GM18867 (cell line): ENCODE measurements around the gene NCS1.

ENCODE experiments used
- ATAC-seq: cut with Tn5 transposase; IDR thresholded peaks from one replicate; pipeline ENCODE4 v1.9.1; 2021; ENCODE audit warnings: mild to moderate bottlenecking, moderate library complexity; ENCODE audit not compliant: unreplicated experiment

Gene NCS1

DNA sequence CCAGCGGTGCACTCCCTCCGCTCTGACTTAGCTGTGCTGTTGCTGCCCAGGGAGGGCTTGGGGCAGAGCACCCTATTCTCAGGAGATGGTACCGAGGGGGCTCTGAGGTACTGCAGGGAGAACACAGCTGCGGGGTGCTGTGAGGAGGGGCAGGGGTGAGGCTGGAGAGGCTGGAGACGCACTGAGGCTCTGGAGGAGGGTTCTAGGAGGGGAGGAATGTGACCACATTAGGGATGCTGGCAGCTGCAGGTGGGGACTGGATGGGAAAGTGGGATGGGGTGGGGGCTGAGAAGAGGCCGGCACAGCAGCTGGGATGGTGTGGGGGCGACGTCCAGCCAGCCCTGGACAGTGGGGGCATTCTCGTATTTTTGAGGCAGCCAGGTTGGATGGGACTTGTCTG lies 20.9 kb downstream of the NCS1 start:
- ATAC-seq: no peak

DNA sequence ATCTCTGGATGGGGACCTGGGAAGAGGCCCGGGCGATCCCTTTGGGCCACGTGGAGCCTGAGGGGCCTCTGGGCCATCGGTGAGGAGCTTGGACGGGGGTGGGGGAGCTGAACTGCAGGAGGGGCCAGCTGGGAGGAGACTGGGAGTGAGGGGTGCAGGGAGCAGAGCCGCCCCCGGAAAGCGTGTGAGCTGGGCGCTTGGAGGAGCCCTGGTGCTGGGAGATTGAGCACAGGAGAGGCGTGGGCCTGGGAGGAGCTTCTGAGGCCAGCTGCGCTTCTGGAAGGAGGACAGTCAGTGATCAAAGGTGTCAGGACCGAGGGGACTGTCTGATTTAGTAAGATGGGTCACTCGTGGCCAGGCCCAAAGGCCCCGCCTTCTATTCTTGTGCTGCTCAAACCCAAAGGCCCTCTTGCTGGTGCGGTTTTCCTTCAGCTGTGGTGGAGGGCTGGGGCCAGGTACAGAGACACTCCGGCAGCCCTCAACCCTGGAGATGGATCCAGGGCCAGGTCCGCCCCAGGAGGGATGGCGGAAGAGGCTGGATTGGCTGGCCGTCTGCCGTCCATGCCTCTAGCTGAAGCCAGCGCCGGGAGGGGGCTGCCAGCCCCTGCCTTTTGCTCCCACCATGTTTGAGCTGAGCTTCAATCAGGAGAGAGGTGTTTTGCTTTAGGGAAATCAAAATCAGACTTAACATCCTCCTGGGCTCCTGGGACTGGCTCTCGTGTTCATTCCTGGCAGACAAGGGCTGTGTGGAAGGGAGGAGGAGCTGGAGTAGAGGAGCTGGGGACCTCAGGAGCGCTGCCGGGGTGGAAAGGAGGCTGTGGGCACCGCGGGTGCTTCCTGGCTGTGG lies 21.6 kb downstream of the NCS1 start:
- no peak for ATAC-seq

DNA sequence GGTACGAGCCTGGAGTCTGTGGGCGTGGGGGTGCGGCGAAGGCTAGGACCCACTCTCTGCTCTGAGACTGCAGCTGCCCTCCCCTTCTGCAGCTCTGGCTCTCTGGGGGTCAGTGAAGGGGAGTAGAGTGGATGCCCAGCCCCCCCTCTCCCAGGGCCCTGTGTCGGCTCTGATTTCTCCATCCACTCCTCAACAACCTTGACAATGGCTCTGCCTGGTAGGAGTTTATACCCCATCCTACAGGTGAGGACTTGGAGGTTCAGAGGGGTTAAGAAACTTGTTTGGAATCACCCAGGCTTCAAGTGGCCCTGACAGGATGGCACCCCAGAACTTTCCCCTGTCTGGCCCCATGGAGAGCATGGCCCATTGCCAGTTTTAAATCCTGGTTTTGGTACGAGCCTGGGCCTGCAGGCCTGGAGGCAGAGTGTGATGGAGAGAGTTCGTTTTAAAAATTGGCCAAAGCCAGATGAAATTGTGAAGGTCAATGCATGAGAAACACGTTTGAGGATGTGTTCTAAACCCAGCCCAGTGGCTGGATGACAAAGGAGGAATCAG lies 22.3 kb downstream of the NCS1 start:
- ATAC-seq: no peak

DNA sequence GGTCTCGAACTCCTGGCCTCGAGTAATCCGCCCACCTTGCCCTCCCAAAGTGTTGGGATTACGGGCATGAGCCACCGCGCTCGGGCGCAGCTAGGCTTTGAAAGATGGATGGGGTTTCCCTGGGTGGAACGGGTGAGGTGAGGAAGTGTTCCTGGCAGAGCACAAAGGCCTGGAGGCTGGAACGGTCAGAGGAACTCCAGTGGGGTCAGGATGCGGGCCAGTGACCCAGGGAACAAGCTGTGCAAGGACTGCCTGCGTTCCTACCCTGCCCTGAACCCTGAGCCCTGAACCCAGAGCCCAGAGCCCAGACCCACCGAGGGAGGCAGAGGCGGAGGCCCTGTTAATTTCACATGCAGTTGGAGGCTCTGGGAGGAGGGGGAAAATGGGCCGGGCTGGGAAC lies 23.4 kb downstream of the NCS1 start:
- no peak for ATAC-seq

DNA sequence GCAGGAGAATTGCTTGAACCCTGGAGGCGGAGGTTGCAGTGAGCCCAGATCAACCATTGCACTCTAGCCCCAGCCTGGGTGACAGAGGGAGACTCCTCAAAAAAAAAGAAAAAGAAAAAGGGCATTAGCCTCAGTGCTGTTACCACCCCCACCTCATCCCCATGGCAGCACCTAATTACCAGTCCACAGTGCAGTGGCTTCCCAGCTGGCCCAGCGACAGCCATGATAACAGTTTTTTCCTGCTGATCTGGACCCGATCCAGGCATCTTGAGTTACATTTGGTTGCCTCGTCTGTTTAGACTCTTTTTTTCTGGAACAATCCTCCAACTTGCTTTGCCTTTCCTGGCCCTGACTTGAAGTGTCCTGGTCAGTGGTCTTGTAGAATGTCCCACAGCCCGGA lies 24.4 kb downstream of the NCS1 start:
- no peak for ATAC-seq

DNA sequence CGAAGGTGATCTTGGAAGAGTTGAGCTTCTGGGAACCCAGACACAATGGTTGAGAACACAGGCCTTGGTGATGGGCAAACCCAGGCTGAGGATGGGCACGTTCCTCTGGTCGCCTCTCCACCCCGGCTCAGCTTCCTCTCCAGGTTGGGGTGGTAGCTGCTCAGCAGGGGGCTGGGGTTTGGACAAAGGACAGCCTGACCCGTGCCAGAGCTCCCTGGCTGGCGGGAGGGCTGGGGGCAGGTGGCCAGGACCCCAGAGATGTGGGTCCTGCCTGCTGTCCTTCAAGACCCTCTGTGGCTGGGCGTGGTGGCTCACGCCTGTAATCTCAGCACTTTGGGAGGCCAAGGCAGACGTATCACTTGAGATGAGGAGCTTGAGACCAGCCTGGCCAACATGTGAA lies 25.2 kb downstream of the NCS1 start:
- ATAC-seq: no peak

DNA sequence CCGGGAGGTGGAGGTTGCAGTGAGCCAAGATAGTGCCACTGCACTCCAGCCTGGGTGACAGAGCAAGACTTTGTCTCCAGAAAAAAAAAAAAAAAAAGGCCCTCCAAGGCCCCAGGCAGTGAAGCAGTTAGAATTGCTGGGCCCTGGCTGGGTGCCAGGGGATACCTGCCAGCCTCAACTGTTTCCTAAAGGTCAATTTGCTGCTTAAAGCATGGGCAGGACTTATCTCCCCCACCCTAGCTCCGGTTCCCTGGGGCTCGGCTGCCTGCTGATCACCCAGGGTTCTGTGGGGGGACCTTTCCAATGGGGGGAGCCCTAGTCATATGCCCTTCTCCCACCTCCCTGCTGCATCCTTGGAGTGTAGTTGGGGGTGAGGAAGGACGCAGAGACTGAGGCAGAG lies 25.7 kb downstream of the NCS1 start:
- no peak for ATAC-seq

DNA sequence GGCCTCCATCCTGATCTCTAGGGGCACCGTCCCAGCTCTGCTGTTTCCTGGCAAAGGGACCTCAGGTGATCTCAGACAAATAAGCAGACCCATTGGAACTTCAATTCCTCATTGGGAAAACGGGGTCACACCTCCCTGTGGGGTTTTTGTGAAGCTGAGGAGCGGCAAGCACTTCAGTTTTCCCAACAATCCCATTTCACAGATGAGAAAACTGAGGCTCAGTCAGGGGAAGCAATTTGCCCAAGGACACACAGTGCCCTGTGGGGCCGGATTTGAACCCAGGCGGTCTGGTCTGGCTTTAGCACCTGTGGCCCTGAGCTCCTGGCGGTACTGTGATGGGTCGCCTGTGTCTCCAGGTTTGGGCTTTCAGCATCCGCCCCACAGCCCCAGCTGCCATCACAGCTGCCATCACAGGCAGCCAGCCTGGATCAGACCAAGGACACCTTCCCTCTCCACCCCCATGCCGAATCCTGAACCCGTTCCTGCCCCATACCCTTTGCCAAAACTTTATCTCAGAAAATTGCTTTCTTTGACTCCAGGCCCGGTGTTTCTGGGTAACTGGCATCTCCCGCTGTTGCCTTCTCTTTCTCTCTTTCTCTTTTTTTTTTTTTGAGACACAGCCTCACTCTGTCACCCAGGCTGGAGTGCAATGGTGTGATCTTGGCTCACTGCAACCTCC lies 26.4 kb downstream of the NCS1 start:
- ATAC-seq: no peak

DNA sequence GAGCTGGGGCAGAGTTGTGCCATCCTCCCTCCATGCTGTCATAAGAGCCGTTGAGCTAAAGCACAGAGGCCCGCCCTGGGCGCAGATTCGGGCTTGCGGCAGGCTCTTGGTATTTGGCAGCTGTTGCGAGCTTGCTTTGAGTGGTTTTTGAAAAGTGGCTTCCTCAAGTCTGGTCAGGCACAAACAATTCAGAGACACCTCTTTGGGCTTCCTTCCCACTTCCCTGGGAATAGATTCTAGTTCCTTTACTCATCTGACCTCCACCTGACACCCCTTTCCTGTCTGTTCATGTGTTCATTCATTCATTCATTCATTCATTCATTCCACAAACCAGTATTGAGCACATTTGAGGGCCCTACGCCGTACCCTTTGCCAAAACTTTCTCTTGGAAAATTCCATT lies 27.4 kb downstream of the NCS1 start:
- no peak for ATAC-seq

DNA sequence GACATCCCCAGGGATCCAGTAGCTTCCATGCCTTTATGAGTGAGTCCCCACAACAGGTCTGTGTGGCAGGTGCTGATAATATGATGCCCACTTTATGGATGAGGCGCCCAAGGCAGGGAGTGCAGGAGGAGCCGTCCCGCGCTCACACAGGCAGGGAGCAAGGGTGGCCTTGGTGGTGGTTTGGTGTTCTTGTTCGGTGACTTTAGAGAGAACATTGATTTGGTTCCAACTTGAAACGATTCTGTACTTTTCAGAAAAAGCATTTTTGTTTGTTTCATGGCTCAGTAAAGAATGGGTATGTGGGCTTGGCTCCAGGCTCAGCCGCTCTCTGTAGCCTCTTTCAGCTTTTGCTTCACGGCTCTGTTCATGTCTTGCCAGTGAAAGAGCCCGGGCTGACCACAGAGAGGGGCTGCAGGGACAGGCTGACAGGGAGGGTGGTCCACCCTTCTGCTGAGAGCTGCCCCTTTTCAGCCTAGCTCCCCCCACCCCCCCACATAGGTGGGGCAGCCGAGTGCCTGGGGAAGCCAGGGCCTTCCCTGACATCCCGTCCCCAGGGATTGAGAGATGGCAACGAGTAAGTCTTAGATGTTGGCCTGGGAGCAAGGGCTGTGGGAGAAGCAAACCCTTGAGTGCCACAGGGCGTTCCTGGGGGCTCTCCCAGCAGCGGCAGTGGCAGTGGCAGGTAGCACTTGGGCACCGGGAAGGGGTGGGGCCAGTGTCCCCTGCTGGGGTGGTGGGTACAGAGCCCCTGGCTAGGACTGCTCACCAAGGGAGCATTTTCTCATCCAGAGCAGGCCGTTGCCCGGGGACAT lies 28.0 kb downstream of the NCS1 start:
- no peak for ATAC-seq

DNA sequence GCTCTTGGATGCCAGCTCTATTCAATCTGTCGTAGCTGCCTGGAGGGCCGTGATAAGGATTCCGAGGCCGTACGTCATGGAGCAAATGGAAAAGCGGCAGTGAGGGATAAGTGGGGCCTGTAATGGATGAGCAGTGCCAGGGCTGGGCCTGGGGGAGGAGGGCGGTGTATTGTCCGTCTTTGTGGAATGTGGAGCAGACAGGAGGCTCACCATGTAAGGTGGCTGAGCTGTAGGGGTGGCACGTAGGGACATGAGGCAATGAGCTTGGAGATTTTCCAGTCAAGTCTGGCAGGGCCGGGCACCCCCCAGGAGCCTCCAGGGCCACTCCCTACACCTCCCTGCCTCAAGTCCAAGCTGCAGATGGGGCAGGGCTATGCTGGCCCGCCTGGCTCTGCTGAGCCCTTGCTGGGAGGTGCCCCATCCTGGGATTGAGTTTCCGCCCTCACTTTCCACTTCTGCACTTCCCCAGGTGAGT lies 29.2 kb downstream of the NCS1 start:
- no peak for ATAC-seq

DNA sequence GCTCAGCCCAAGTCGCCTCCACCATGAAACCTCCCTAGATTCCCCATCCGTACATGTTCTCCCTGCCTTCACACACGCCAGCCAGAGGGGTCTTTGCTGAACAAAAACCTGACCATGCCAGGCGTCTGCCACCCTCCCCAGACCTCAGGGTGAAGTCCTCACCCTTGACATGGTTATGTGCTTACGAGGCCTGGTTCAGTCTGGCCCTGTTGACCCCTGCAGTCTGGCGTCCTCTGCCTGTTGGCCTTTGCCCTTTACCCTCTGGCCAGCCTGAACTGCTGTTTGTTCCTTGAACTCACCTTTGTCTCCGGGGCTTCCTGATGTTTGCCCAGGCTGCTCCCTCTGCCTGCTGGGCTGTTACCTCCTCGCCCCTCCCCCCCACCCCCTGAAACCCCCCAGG lies 29.8 kb downstream of the NCS1 start:
- ATAC-seq: no peak

DNA sequence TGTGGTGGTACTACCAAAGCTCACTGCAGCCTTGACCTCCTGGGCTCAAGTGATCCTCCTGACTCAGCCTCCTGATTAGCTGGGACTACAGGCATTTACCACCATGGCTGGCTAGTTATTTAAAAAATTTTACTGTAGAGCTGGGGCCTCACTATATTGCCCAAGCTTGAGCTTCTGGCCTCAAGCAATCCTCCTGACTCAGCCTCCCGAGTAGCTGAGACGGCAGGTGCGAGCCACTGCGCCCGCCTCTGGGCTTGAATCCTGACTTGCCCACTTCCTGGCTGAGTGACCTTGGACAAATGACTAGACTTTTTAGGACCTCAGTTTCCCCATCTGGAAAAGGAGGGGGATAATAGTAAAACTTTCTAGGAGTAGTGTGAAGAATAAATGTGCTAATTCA lies 32.1 kb downstream of the NCS1 start:
- no peak for ATAC-seq

DNA sequence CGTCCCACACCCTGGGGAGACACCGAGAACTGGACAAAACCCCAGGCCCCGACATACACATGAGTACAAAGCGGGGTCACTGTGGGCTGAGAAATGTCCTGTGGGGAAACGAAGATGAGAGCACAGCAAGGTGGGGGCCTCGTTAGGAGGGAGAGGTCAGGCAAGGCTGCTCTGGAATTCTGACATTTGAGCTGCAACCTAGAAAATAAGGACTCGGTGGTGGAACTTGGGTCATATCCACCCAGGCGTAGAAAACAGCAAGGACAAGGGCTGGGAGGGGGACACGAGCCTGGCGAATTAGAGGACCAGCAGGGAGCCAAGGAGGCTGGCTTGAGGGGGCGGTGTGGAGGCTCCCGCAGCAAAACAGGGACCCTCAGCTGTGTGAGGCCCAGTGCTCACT lies 32.8 kb downstream of the NCS1 start:
- ATAC-seq: no peak

DNA sequence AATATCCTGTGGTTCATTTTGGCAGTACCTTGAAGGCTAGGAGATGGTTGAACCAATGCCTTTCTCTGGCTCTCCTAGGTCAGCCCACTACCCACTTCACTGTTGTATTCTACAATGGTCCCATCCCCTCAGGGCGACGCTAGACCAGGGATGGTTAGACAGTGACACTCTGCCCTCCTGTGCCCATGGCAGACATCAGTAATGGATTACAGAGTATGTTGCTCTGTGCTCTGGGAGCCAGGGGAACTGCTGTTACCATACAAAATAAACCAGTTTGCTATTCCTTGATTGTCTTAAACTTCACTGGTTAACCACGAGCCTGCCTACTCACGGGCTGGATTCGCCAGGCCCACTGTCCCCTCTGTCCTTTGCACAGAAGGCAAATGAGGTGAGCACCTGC lies 33.7 kb downstream of the NCS1 start:
- ATAC-seq: no peak

DNA sequence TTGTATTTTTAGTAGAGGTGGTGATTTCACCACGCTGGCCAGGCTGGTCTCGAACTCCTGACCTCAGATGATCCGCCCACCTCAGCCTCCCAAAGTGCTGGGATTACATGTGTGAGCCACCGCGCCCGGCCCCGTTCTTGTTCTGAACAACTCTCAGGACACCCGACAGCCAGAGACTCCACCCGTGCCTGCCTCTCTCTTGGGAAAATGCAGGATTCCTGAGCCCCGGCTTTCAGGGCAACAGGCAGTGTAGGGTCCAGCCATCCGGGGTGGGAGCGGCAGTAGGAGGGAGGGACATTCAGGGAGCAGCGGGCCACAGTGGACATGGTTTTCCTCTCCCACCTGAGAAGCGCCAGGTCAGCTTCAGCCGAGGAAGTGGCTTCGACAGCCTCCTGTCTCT lies 34.4 kb downstream of the NCS1 start:
- no peak for ATAC-seq

DNA sequence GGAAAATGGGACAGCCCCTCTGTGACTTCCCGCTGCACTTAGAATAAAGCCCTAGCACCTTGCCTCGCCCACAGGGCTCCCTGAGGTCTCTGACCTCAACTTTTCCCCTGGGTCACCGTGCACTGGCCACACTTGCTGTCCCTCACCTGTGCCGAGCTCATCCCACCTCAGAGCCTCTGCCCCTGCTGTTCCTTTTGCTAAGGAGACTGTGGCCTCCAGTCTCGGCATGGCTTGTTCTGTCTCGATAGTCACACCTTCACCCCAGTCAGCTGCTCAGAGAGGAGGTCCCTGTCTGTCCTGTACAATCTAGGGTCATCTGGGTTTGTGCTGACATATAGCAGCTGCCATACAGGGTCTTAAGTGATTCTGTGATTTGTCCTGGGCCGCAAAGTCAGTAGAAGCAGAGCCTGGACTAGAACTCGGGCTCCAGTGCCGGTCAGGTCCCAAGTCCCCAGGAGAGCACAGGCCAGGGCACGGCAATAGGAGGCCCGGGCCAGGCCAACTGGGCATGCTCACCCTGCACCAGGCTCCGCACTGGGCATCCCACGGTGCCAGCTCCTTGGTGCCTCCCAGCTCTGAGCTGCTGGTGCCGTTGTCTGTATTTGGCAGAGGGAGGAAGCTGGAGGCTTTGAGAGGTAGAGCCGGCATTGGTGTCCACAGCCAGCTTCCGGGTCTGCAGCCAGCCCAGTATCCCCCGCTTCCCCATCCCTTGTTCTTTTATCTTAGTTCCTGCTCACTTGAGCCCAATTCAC lies 35.2 kb downstream of the NCS1 start:
- no peak for ATAC-seq

DNA sequence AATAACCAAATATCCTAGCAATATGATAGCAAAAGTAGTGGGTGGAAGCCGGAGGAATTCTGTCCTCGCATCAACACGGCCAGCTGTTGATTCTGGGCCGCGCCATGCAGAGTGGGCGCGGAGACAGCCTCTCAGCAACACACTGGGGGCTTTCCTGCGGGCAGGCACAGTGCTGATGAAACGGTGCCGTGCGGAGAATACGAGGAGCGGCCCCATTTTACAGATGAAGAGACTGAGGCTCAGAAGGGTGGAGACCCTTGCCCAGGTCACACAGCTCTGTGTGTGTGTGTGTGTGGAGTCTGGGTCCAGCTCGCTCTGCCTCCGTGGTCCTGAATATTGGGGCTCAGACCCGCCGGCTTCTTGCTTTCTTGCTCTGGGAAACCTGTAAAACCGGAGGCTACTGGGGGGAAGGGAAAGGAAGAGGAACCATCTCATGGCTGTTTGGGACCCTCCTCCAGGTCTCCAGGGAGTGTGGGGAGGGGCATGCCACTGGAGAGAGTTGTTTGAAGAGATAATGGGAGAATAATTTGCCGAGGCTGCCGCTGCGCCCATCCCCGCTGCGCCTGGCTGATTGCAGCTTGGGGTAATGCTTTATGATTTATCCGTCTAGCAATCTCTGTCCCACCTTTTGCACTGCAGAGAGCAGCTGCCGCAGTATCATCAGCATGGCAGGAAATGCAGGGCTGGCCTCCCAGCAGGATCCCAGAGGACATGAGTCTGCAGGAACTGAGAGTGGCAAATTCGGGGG lies 36.6 kb downstream of the NCS1 start:
- no peak for ATAC-seq

DNA sequence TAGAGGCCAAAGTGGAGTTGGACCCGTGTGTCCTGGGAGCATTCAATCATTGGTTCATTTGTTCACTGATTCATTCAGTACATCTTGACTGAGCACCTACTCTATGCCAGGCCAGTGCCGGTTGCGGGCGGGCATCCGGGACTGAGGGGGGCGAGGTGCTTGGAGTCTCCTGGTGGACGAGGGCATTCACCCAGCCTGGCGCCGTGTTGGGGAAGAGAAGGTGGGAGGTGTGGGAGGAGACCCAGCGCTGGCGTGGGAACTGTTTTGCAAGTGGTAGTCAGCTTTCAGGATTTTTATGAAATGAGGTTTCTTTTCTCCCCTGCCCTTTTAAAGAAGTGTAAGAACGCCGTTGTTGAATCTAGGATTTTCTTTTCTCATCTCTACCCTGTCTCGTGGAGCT lies 37.2 kb downstream of the NCS1 start:
- no peak for ATAC-seq
